Stomach smooth muscle (tissue), 2 donors: ENCODE measurements around the gene PROP1.
"Not testable (repeated sequence)": the region's sequence is repeated elsewhere in the genome, so short reads cannot be mapped to it uniquely, and the experiment has no call there.

Source experiments
- H3K27ac ChIP-seq: one replicate; pipeline ENCODE4 v1.7.0; 2013; ENCODE audit warnings: mild to moderate bottlenecking, low read length, inconsistent platforms
- H3K27me3 ChIP-seq, 2 donors: one replicate each; pipeline ENCODE4 v1.7.0; 2013; ENCODE audit warnings: low read length in 2 of 2; ENCODE audit not compliant: insufficient read depth in 2 of 2, control insufficient read depth in 1 of 2
- H3K36me3 ChIP-seq, 2 donors: one replicate each; pipeline ENCODE4 v1.7.0; 2013; ENCODE audit warnings: low read length in 2 of 2; ENCODE audit not compliant: control insufficient read depth in 2 of 2, insufficient read depth in 2 of 2
- H3K4me1 ChIP-seq: one replicate; pipeline ENCODE4 v1.7.0; 2013; ENCODE audit warnings: low read length; ENCODE audit not compliant: control insufficient read depth, insufficient read depth
- H3K4me3 ChIP-seq, 2 donors: one replicate each; pipeline ENCODE4 v1.7.0; 2013; ENCODE audit warnings: low read length in 2 of 2
- H3K9ac ChIP-seq, 2 donors: one replicate each; pipeline ENCODE4 v1.7.0; 2013; ENCODE audit warnings: low read length in 2 of 2, mild to moderate bottlenecking in 1 of 2
- H3K9me3 ChIP-seq, 2 donors: one replicate each; pipeline ENCODE4 v1.7.0; 2013; ENCODE audit warnings: low read length in 2 of 2; ENCODE audit not compliant: control insufficient read depth in 2 of 2
- donor health status: healthy.
- donor health status: Pancreatic carcinoma.

The PROP1 gene

GRCh38 chr5:177964471-177964870, 31.6 kb downstream of the PROP1 start:
- Histone ChIP-seq H3K9me3 (no peaks in the 10 kb centered on the region), H3K27me3 (no peaks in the 10 kb centered on the region), H3K4me1 (no peaks in the 10 kb centered on the region), H3K27ac (no peak overlapping the region), H3K9ac (no peak overlapping the region), H3K4me3 (no peak overlapping the region), H3K36me3 (no peaks in the 10 kb centered on the region)

- Histone ChIP-seq H3K9me3 (no peaks in the 10 kb centered on the region), H3K4me3 (no peak overlapping the region), H3K27me3 (no peaks in the 10 kb centered on the region), H3K9ac (no peak overlapping the region), H3K4me1 (no peaks in the 10 kb centered on the region), H3K27ac (no peak overlapping the region), H3K36me3 (no peaks in the 10 kb centered on the region)
Observed at GRCh38 chr5:177963966-177964365, 32.1 kb downstream of the PROP1 start.

- no peak overlapping the region for H3K4me3 ChIP-seq
- H3K9ac ChIP-seq: no peak overlapping the region
- no peaks in the 10 kb centered on the region for H3K36me3 ChIP-seq
- no peak overlapping the region for H3K27ac ChIP-seq
- H3K9me3 ChIP-seq: no peaks in the 10 kb centered on the region
- H3K27me3 ChIP-seq: no peaks in the 10 kb centered on the region
- H3K4me1 ChIP-seq: no peaks in the 10 kb centered on the region
Observed at GRCh38 chr5:177959315-177959714, 36.7 kb downstream of the PROP1 start.

- H3K27me3 ChIP-seq: no peaks in the 10 kb centered on the region
- no peaks in the 10 kb centered on the region for H3K36me3 ChIP-seq
- H3K27ac ChIP-seq: no peak overlapping the region
- no peaks in the 10 kb centered on the region for H3K4me1 ChIP-seq
- no peak overlapping the region for H3K9ac ChIP-seq
- H3K9me3 ChIP-seq: no peaks in the 10 kb centered on the region
- no peak overlapping the region for H3K4me3 ChIP-seq
Observed at GRCh38 chr5:177958696-177959095, 37.3 kb downstream of the PROP1 start.

GRCh38 chr5:177957241-177957640, 38.8 kb downstream of the PROP1 start:
- H3K9me3 ChIP-seq: no peaks in the 10 kb centered on the region
- no peak overlapping the region for H3K27ac ChIP-seq
- no peaks in the 10 kb centered on the region for H3K27me3 ChIP-seq
- no peak overlapping the region for H3K4me3 ChIP-seq
- H3K36me3 ChIP-seq: no peaks in the 10 kb centered on the region
- H3K9ac ChIP-seq: no peak overlapping the region
- H3K4me1 ChIP-seq: no peaks in the 10 kb centered on the region

GRCh38 chr5:177953101-177953500, 42.9 kb downstream of the PROP1 start:
- not testable (repeated sequence) for H3K9ac ChIP-seq, H3K9me3 ChIP-seq, H3K27ac ChIP-seq, H3K4me3 ChIP-seq, H3K27me3 ChIP-seq, H3K4me1 ChIP-seq, H3K36me3 ChIP-seq

GRCh38 chr5:177949656-177950055, 46.4 kb downstream of the PROP1 start:
- not testable (repeated sequence) for H3K9me3 ChIP-seq, H3K27me3 ChIP-seq, H3K4me3 ChIP-seq, H3K36me3 ChIP-seq, H3K9ac ChIP-seq, H3K4me1 ChIP-seq, H3K27ac ChIP-seq

- H3K4me1 ChIP-seq, H3K27ac ChIP-seq, H3K27me3 ChIP-seq, H3K36me3 ChIP-seq, H3K4me3 ChIP-seq, H3K9ac ChIP-seq, H3K9me3 ChIP-seq: not testable (repeated sequence)
Observed at GRCh38 chr5:177949065-177949464, 47.0 kb downstream of the PROP1 start.

- not testable (repeated sequence) for H3K27ac ChIP-seq, H3K9ac ChIP-seq, H3K9me3 ChIP-seq, H3K27me3 ChIP-seq, H3K4me1 ChIP-seq, H3K4me3 ChIP-seq, H3K36me3 ChIP-seq
Observed at GRCh38 chr5:177947912-177948311, 48.1 kb downstream of the PROP1 start.

GRCh38 chr5:177945601-177946283, 50.3 kb downstream of the PROP1 start:
- not testable (repeated sequence) for H3K4me1 ChIP-seq, H3K27me3 ChIP-seq, H3K9me3 ChIP-seq, H3K36me3 ChIP-seq, H3K9ac ChIP-seq, H3K27ac ChIP-seq, H3K4me3 ChIP-seq

- H3K9me3 ChIP-seq, H3K4me1 ChIP-seq, H3K4me3 ChIP-seq, H3K27ac ChIP-seq, H3K27me3 ChIP-seq, H3K9ac ChIP-seq, H3K36me3 ChIP-seq: not testable (repeated sequence)
Observed at GRCh38 chr5:177945145-177945544, 50.9 kb downstream of the PROP1 start.
